ENCODE data around the gene DNM2.

DNM2 gene

DNA sequence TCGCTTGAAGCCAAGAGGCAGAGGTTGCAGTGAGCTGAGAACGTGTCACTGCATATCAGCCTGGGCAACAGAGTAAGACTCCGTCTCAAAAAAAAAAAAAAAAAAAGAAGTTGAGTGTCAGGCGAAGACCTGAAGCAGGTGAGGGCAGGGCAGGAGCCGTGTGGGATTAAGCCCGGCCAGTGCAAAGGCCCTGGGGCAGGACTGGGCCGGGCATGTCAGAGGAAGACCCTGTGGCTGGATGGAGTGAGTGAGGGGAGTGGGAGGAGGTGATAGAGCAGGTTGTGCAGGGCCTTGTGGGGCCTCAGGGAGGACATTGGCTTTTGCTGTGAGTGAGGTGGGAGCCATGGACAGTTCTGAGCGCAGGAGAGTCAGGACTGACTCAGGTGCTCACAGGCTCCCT is 70.3 kb downstream of the DNM2 start:
- DNase-seq: no peak

DNA sequence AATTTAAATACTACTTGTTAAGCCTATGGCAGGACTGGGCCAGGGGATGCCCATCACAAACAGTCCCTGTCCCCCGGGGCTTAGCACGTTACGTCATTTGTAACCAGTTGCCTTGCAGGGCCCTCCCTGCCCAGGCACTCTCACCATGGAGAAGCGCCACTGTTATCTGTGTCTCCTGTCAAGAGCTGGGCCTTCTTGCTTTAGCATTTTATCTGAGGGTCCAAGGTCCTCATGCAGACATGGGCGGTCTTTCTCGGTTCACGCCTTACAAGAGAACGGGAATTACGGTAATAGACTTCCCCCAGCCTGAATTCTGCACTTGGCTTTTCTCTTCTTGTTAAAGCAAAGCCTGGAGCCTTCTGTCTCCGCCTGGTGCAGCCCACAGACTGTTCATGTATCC is 72.0 kb downstream of the DNM2 start:
- DNase-seq: no peak

DNA sequence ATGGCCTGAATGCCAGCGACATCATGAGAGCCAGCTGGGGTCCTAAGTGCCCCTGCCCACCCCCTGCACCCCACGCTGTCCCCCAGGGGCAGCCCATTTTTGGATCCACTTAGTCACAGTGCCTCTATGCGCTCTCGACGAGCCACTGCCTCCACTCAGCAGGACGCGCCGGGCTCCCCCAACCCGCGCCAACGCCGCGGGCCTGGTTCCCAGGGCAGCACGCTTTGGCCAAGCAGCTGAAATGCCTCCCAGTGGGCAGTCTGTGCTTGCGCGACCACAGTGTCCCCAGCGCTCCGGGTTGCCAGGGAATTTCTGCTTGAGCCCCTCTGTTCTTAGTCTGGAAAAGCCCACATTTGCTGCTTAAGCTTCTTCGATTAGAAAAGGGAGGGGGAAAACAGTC is 78.8 kb downstream of the DNM2 start:
- no peak for DNase-seq

DNA sequence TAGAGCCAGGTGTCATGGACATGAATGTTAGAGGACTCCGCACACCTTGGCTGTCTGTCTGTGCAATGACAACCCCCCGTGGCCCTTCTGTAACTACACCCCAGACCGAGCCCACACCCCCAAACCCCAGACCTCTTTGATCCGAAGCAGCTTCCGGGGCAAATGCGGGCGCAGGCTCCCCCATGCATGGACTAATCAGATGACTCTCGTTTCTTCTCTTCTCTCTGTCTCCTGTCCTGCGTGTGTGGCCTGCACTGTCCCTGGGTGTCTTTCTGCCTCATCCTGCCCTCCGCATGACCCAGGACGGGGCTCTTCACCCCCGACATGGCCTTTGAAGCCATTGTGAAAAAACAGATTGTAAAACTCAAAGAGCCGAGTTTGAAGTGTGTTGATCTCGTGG is 79.2 kb downstream of the DNM2 start:
- no peak for DNase-seq

DNA sequence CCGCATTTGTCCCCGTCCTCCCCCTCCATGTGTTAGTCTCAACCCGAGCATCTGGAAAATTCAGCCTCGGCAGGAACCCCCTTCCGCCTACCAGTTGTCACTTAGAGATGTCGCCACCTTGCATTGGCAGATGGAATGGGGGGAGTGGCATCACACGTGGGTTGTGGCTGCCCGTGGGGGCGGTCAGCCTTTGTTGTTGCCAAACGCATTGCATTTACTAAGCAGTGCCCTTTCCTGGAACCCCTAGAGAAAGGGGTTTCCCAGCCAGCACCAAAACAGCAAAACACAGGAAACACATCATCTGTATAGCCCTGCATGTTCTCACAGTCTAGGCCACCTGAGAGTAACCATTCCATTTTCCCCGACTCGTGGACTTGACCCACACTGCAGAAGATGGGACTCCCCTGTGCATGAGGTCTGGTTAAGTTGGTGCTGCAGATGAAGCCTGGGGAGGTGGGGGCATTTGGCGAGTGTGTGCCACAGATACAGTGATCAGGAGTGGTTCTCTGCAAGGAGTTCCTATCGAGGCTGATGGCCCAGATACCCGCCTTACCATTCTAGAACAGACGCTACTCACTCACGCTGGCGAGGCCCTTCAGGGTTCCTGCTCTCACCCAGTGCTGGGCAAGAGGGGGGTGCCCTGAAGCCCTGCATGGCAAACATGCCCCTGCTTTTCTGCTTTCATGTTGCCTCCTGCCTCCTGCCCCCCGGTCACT is 79.8 kb downstream of the DNM2 start:
- DNase-seq: no peak

DNA sequence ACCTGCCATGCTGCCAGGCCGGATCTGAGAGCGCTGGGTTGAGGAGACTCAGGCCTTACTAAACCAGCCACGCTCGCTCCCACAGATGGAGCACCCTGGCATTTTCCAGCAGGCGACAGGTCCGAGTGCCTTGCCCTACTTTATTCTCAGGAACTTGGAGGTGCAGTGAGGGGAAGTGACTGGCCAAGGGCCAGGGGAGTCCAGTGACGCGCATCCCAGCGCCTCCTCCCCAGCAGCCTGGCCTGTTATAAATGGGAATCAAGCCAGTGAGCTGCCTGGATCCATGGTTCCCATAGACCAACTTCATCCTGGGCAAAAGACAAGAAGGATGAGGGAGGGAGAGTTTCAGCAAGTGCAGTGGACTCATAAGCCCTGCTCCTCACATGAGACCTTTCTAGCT is 82.6 kb downstream of the DNM2 start:
- no peak for DNase-seq

DNA sequence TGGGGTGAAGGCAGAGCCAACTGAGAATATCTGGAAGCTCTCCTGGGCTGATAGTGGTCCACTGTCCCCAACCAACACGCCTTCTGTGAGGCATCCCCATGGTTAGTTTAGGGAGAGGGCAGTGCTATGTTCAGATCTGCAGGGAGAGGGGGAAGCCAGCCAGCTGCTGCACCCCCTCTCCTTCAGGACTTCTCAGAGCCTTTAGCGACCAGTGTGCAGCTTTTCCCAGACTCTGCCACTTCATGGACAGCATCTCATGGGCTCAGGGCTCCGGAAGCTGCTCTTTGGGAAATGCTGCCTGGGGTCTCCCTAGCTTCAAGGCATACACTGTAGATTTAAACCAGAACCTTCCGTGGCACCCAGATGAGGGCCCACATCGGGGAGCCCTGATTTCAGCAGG is 84.6 kb downstream of the DNM2 start:
- DNase-seq: no peak

DNA sequence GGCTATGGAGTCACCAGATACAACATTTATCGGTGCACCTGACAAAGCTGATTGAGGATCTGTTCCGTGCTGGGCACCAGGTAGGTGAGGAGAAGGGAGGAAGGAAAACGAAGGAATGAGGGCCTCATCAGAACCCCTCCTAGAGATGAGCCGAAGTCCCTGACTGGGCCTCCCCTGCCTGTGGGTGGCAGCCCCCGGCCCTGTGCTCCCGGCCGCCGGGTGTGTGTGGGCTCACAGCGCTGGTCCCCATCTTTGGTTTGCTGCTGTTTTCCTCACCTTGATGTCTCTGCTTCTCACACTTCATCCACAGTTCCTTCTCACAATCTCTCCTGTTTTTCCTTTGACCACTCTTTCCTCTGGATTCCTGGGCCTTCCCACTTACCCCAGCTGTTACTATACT is 85.4 kb downstream of the DNM2 start:
- no peak for DNase-seq

DNA sequence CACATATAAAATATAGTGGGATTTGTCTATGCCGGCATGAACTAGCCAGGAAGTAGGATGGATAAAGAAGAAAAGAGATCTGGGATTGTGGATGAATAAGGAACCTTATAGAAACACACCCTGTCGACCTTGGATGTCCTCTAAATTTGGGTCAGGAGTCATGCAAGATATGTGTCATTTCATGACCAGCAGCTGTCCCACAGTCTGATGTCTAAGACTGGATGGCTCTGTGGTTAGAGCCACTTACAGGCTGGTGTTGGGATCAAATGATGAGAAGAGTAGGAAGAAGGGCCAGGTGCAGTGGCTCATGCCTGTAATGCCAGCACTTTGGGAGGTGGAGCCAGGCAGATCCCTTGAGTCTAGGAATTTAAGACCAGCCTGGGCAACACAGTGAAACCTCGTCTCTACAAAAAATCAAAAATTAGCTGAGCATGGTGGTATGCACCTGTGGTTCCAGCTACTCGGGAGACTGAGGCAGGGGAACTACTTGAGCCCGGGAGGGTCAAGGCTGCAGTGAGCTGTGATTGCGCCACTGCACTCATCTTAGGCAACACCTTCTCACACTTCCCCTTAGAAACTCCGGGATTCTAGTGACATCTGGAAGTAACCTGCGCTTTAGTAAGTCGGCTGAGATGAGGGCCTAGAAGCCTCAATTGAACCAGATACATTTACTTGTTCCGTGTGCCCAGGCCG is 87.3 kb downstream of the DNM2 start:
- DNase-seq: no peak

DNA sequence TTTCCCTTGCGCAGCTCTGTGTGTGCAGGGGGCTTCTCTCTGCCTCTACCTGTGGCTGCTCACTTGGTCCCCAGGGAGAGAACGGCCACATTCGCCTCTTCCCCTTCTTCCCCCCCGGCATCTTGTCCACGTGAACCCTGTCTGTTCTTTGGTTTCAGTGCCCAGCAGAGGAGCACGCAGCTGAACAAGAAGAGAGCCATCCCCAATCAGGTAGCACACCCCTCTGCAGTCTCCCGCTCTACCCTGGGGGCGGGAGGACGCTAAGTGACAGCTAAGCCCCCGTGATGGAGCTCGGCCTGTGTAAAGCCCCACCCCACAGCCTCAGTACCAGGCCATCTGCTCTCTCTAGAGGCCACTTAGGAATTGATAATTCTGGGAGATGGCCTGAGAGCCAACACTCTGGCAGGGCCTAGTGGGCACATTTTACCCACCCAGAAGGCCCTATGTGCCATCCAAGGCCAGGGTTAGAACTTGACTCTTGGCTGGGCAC is 87.9 kb downstream of the DNM2 start:
- no peak for DNase-seq

DNA sequence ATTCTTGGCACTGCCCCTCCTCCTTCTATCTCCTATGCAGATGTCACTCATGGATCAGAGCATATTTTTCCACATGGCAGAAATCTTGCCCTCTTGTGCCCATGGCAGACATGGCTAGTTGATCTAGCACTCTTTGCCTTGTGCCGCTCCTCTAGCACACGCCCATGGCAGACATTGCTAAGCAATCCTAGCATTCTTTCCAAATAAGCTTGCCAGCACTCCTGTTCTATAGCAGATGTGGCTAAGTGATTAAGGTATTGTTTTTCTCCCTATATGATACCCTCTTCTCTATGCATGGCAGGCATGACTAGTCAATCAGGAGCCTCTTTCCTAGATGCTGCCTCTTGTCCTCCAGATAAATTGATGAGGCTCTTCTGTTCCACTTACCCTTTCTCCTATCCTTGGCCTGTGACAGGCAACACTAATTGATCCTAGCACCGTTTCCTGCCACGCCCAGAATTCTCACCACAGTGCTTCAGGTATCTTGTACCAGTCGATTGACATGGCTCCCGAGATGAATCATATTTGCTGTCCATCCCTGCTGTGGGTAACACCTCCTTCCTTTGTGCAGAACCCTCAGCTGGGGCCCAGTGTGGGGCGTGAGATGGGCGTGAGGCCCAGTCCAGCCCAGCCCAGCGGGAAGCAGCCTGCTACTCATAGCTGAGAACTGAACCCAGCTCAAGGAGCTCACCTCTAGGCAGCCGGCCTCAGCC is 91.2 kb downstream of the DNM2 start:
- DNase-seq: no peak

DNA sequence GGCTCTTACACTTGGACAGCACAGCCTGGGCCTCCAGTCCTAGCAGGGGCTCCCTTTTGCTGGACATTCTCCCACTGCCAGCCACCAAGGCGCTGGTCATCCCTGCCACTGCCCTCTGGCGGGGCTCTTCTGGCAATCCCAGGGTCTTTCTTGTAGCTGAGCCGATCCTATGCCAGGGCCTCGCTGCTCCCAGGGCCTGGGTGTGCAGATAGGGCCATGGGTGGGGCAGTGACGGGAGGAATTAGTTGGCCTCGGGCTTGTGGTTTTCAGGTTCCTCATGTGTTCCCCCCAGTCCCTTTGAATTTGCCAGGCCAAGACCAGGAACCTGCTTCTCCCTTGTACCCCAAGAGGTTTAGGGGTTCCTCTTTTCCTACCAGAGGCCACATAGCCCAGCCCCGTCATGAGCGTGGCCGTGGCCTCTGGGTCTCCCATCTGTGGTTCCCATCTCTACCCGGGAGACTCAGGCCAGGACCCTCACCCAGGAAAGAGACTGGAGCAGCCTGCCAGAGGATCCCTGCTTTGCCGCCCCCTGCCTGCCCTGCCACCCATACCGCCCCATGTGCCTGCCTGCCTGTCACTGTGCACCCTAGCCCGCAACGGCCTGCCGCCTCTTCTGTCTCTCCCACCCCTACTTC is 91.9 kb downstream of the DNM2 start:
- no peak for DNase-seq

DNA sequence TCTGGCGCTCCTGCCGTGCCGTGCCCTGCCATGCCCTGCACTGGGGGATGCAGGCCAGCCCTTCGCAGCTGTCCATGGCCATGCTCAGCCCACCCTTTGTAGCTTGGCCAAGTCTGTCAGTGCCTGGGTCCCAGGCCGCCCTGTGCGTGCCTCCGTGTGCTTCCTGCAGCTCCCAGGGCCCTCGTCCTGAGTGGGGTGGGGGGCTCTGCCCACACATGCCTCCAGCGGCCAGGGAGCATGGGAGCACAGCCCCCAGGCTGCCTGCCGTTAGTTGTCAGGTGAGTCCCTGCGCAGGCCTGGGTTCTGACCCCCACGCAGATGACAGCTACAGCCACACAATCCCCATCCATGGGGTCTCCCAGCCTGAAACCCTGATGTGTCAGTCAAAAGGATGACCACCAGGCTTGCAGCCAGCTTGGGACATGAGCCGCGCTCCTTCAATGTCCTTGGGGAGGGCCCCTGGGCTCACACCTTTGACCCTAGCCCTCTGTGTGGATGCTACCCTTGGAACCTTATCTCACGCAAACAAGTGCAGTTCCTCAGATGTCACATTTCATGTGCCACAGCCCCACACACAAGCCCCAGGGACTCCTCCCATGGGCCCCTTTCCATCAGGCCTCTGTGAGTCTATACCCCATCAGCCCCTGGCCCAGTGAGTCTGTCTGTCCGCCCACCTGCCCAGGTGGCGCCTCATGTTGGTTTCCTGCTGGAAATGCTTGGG is 93.7 kb downstream of the DNM2 start:
- no peak for DNase-seq

DNA sequence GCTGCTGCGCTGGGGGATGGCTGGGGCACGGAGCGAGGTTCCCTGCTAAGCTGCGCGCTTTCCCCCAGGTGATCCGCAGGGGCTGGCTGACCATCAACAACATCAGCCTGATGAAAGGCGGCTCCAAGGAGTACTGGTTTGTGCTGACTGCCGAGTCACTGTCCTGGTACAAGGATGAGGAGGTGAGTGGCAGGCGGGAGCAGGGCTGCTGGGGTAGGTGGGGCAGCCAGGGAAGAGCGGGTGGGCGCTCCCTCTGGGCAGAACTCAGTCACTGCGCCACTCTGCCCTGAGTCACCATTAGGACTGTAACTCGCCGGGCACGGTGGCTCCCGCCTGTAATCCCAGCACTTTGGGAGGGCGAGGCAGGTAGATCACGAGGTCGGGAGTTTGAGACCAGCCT is 94.3 kb downstream of the DNM2 start:
- no peak for DNase-seq

DNA sequence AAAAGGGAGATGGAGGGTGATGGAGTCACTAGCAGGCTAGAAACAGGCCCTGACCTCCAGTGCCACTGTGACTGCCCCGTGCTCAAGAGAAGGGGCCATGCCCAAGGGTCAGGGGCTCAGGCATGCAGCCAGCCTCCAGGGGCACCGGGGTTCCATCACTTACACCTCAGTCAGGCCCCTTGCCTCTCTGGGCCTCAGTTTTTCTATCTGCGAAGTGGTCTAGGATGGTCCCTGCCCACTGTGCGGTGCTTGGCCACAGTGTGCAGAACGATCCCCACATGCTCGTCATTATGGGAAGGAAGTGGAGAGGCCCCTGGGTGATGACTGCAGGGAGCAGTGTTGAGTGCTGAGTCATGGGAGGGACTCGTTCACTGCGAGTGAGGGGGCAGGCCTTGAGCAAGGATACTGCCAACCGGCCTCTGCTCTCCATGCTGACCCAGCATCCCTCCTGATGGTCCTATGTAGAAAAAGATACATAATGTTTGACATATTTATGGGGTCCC is 95.1 kb downstream of the DNM2 start:
- DNase-seq: no peak

DNA sequence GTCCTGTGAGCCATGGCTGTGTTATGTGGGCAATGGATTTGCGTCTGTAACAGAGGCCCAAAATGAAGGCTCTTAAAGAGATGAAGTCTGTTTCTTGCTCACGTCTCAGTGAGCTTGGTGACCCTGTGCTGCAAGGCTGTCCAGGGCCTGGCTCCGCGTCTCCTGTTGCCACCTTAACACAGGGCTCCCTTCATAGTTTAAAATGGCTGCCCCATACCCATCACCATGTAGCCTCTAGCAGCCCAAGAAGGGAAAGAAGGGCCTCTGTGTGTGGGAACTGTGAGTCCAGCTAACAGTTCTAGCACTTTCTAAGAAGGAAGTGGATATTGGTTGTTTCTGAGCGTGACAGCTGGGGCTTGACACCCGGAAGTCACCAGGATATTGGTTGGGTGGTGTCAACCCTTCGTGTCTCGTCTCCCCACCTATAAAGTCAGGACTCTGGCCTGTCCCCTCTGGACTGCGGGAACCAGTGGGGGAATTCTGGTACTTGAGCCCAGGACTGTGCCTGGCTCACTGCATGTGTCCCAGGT is 97.2 kb downstream of the DNM2 start:
- DNase-seq: no peak

DNA sequence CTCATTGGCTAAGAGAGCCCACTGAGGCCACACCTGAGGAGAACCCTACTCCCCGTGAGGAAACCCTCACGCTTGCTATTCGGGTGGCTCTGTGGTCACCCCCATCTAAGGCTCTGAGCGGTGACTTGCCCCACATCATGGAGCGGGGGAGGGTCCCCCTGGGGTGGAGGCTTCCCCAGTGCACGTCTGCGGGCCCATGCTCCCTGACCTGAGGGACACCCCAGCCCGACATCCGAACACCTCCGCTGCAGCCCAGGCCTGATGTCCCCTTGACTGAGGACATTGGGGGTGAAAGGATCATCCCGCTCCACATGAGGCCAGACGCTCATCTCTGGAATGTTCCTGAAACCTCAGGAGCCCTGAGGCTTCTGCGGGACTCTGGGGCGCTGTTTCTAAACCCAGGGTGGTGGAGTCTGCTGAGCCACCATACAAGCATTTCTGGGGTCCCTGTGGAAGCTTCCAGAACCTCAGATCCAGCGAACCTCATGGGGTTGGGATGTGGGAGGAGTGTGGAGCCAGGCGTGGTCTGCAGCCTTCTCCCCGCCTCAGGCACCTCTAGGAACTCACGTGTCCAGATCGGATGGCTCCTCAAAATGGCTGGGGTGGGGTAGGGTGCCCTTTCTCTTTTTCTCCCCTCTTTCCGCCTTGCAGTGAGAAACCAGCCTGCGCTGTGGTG is 98.2 kb downstream of the DNM2 start:
- DNase-seq: no peak

DNA sequence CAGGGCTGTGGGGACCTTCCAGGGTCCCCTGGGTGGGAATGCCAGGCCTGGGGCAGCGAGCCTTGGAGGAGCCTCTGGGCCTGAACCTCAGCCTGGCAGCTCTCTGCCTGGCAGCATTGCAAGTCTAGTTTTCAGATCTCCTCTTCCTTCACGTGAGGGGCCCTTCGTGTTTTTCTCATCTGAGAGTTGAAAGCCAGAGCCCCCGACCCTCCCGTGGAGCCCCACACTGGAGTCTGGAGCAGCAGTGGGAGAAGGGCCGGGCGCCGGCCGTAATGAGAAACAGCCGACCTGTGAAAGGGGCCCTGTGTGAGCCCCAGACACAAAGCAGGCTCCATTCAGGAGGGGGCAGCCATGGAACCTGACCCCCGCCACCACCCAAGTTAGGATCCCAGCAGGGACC is 98.8 kb downstream of the DNM2 start:
- DNase-seq: no peak

DNA sequence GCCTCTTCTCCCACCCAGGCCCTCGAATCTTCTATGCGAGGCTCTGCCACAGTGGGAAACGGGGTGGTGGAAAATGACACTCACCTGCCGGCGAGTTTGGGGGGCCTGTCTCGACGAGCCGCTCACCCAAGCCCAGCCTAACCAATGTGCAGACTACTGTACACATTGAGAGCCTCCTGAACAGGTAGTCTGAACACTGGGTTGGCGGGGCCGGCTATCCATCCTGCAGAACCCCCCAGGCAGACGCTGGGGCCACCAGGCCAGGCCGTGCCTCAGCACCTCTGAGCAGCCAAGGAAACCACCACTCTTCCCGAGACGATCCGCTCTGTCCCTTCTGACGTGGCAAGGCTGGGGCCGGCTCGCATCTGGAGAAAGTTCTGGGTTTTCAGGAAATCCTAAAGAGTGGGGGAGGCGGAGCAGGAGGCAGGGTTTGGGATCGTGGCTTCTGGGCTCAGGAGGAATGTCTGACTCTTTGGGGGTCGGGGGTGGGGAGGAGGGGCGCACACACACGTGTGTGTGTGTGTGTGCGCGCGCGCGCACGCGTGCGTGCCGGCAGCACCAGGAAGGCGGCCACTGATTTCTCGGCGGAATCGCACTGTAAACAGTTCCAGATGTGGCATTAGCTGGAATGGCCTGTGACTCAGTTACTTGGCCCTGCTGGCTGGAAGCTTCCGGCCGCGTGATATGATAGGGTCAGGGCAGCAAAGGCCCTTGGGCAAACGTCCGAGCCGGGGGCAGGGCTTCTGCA is 99.6 kb downstream of the DNM2 start:
- no peak for DNase-seq

DNA sequence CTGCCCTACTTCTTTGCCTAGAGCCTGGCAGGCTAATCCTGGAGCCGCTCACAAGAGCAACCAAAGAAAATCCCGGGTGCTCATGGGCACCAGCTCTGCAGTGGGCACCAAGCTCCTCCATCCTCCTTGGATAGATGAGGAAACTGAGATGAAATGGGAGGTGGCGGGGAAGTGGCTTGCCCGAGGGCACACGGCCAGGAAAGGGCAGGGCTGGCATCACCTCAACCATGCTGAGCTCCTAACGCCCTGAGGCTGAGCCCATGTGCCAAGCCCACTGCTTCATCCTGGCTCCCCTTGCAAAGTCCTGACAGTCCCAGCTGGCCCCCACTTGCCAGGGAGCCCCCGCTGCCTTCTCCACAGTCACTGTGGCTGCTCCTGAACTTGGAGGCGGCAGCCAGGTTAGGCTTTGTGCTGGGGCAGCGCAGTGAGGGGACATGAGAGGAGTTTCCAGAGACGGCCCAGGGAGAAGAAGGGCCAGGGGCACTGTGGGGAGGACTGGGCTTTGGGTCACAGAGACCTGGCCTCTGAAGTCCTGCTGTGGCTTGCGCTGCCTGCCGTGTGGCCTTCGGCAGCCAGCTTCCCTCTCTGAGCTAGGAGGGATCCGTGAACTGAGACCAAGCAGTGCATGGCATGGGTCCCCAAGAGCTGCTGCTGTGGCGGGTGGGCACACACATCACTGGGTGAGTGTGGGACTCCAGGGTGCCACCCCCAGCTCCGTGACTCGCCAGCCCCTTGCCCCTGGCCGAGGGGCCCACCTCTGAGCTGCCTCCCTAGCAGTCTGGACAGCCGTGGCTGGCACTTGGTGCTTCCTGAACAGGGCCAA is 100.6 kb downstream of the DNM2 start:
- DNase-seq: no peak
